HG02970 (cell line): ENCODE data around the gene RGS7.
"Not testable (repeated sequence)": the region's sequence is repeated elsewhere in the genome, so short reads cannot be mapped to it uniquely, and the experiment has no call there.

Experiments used
- ATAC-seq: cut with Tn5 transposase; IDR thresholded peaks from one replicate; pipeline ENCODE4 v1.9.1; 2021; ENCODE audit warnings: mild to moderate bottlenecking, moderate library complexity, moderate number of reproducible peaks; ENCODE audit not compliant: unreplicated experiment, low FRiP score

The RGS7 gene

DNA sequence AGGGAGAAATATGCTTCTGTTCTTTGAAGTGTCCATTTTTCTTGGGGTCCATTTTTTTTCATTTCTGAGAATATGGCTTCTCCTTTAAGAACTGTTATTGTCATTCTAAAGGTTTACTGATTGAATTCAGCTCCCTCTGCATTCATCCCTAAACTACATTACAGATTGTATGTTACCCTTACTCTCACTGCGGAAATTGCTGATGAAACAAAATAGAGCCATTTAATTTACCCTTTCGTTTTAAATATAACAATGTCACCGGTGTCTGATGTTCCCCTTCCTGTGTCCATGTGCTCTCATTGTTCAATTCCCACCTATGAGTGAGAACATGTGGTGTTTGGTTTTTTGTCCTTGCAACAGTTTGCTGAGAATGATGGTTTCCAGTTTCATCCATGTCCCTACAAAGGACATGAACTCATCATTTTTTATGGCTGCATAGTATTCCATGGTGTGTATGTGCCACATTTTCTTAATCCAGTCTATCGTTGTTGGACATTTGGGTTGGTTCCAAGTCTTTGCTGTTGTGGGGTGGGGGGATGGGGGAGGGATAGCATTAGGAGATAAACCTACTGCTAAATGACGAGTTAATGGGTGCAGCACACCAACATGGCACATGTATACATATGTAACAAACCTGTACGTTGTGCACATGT is 474.2 kb downstream of the RGS7 start:
- ATAC-seq: not testable (repeated sequence)

GRCh38 chr1:240878631-240879030 is 478.4 kb downstream of the RGS7 start:
- no peak for ATAC-seq

DNA sequence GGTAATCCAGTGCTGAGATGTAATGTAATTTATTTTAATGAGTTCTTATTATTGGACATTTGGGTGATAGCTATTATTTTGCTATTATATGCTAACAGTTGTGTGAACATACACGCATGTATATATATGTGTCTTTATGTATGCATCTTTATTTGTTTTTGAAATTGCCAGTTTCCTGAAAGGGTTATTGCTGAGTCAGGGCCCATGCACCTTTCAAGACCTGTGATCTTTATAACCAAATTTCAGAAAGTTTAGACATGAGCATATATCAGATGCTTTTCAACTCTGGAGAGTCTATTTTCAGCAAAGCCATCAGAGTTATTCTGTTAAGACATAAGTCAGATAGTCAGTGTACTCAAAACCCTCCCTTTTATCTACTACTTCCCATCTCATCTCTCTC is 479.4 kb downstream of the RGS7 start:
- ATAC-seq: no peak

DNA sequence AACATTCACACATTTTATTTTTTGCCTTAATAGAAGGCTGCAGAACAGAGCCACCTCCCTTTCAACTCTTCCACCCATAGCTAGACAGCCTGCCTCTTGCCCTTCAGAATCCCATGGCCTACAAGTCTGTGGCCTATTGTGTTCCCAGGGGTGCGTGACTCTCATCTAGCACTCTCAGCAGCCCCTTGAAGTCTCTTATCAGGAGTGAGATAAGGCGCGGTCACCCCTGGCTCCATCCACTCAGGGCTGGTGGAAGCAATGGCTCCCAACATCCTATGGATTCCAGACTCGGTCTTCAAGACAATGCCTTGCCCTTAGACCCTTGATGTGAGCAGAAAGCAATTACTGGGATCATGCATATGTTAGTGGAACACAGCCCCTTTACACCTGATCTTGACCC is 480.9 kb downstream of the RGS7 start:
- ATAC-seq: no peak

DNA sequence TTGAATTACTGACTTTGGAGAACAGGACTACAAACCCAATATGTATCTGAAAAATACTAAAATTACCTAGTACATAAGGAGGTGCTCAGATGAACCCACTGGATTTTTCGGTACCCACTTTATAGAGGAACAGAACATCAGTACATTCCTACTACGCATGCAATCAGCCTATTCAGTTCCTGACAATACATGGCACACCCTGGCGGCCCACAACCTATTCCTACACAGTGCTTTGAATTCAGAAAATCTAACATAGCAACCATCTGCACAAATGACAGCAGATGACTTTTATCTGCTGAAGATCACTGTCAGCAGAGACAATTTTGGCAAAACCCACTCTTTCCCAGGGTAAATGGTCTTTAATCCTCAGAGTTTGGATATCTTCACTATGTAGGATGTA is 487.9 kb downstream of the RGS7 start:
- ATAC-seq: no peak

DNA sequence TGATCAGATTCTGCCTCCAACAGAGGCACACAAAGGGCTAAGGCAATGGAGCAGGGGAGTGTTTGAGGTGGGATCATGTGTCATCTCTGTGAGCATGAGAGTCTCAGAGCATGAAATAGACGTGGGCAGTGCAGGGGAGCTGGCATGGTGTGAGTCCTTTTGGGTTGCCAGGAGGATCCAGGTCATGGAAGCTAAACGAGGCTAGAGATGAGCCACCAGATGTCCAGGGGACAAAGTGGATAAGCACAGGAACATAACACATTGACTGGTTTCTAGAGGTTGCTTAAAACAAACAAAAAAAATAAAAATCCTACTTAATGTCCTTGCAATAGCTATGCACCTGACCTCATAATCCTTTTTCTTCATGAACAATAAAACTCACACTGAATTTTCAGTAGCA is 490.3 kb downstream of the RGS7 start:
- ATAC-seq: no peak

DNA sequence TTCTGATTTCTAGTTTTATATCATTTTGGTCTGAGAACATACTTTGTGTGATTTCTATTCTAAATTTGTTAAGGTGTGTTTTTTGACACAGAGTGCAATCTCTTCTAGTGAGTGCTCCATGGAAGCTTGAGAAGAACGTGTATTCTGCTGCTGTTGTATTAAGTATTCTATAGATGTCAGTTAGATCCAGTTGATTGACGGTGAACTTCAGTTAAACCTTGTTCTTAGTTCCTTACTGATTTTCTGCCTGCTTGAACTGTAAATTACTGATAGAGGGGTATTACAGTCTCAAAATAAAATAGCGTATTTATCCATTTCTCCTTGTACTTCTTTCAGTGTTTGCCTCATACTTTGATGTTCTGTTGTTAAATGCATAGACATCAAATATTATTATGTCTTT is 497.0 kb downstream of the RGS7 start:
- no peak for ATAC-seq

- ATAC-seq: no peak
Observed at GRCh38 chr1:240854367-240854766, 502.6 kb downstream of the RGS7 start.

GRCh38 chr1:240847325-240847724 is 509.7 kb downstream of the RGS7 start:
- ATAC-seq: no peak

DNA sequence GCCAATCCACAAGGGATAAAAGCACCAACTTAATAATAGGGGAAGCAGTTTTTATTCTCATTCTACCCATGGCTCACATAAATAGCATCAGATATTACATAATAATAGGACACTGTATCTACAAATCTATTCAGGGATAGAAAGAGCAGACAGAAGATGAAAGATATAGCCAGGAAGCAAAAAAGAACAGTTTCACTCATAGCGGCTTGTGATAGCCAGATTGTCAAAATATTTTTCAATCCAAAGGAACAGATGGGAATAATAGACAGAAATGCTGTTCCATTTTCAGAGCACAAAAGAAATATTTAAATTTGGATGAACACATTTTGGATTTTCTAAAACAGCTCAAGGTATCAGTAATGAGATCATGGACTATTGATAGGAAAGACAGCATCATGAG is 512.5 kb downstream of the RGS7 start:
- ATAC-seq: no peak

- no peak for ATAC-seq
Observed at GRCh38 chr1:240843798-240844197, 513.2 kb downstream of the RGS7 start.

DNA sequence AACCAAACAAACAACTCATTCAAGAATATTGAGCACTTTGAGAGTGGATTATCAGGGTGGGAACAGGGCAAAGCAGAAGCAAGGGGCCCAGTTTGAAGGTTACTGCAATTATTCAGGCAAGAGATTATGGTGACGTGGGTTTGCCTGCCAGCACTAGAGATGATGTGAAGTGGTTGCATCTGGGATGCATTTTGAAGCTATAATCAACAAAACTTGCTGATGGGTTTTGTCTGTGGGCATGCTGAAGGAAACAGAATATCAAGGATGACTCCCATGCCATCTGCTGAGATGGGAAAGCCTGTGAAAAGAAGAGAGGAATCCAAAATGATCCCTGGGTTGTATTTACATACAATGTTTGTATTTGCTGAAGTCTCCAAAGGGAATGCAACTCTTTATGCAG is 520.7 kb downstream of the RGS7 start:
- ATAC-seq: no peak

DNA sequence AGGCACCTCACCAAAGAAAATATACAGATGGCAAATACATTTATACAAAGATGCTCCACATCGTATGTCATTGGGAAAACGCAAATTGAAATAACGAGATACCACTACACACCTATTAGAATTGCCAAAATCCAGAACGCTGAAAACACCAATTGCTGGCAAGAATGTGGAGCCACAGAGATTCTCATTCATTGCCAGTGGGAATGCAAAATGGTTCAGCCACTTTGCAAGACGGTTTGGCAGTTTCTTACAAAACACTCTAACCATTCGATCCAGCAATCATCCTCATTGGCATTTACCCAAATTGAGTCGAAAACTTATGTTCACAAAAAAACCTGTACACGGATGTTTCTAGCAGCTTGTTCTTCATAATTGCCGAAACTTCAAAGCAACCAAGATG is 521.7 kb downstream of the RGS7 start:
- no peak for ATAC-seq

GRCh38 chr1:240833075-240833474 is 523.9 kb downstream of the RGS7 start:
- no peak for ATAC-seq

- ATAC-seq: no peak
Observed at GRCh38 chr1:240831922-240832321, 525.1 kb downstream of the RGS7 start.

GRCh38 chr1:240831191-240831631 is 525.8 kb downstream of the RGS7 start:
- no peak for ATAC-seq

GRCh38 chr1:240829487-240829886 is 527.5 kb downstream of the RGS7 start:
- no peak for ATAC-seq

DNA sequence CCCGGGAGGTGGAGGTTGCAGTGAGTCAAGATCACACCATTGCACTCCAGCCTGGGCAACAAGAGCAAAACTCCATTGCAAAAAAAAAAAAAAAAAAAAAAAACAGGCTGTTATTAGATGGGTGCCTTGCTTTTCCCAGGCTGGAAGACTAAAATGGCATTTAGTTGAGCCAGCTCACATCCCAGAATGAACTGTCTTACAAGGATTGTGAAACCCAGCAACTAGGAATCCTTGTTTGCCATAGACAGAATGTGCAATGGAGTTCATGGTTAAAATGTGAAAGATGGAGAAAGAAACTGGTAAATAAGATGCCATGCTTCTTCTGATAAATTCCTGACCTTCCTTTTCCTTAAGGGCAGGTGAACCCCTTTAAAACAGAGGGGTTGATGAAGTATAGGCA is 529.2 kb downstream of the RGS7 start:
- ATAC-seq: no peak

- ATAC-seq: no peak
Observed at GRCh38 chr1:240824238-240824637, 532.8 kb downstream of the RGS7 start.

GRCh38 chr1:240823357-240823756 is 533.6 kb downstream of the RGS7 start:
- ATAC-seq: no peak

DNA sequence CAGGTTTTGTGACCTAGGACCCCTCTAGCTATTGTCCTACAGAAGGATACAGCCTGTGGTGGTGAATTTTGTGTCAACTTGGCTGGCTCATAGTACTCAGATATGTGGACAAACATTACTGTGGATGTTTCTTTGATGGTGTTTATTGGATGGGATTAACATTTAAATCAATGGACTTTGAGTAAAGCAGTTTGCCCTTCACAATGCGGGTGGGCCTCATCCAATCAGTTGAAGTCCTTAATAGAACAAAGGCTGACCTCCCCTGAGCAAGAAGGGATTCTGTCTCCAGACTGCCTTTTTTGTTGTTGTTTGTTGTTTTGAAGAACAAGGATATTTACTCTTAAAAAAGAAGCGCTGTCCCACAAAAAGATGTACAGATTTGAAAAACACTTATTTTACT is 535.1 kb downstream of the RGS7 start:
- ATAC-seq: no peak

GRCh38 chr1:240820816-240821215 is 536.2 kb downstream of the RGS7 start:
- no peak for ATAC-seq

DNA sequence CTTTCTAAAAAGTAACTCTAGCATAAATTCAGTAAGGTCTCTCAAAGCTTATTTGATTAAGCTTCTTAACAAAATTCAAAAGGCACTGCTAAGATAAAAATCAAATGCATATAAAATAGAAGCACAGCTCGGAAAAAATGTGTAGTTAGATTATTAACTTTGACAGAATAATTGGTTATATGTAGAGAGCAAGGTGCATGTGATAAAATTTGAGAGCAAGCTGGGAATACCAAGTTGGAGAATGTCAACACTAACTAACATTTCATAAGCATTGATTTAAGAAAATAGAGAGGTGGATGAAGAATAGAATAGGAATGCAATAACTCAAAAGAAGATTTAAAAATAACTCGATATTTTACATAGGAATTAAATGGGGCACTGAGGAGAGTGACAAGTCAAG is 540.5 kb downstream of the RGS7 start:
- no peak for ATAC-seq
